ENCODE data around the gene ELN.
A peak's percentile ranks its signal among the peaks of the same experiment; 100 is the strongest.
"Not testable (repeated sequence)": the region's sequence is repeated elsewhere in the genome, so short reads cannot be mapped to it uniquely, and the experiment has no call there.

Gene ELN

DNA sequence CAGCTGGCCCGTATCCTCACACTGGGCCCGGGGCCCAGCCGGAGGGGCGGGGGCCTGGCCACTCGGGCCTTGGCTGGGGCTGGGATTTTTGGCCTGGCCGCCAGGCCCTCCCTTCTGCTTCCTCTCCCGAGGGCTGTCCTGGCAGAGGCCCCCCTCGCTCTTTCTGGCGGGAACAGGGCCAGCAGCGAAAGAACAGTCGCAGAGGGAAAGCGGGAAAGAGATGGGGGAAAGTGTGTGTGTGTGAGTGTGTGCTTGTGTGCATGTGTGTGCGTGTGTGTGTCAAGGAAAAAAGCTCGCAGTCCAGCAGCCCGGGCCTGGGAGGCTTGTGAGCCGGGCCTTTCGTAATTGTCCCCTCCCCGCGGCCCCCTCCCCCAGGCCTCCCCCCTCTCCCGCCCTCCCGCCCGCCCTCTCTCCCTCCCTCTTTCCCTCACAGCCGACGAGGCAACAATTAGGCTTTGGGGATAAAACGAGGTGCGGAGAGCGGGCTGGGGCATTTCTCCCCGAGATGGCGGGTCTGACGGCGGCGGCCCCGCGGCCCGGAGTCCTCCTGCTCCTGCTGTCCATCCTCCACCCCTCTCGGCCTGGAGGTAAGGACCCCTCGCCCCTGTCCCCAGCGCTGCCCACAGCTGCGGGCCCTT lies at the start of gene ELN:
Gene ELN (plus strand): TSS at position 491 of the 638 bp plus-strand sequence. CDS start 15 bp downstream, at position 506.
- no peak for DNase-seq (ENCODE audit: low read depth)

- no peak for DNase-seq (ENCODE audit: low read depth)
Observed at GRCh38 chr7:73978661-73979563, 49.1 kb upstream of the ELN start.

DNA sequence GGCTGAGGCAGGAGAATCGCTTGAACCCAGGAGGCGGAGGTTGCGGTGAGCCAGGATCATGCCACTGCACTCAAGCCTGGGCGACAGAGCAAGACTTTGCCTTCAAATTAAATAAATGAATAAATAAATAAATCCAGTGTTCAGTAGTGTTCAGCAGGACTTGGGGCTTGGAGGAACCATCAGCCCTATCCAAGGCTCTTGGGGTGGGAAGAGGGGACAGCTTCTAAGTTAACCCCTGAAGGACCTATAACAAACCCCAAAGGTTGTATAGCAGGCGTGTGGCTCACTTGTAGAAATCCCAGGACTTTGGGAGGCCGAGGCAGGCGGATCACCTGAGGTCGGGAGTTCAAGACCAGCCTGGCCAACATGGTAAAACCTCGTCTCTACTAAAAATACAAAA lies 48.3 kb upstream of the ELN start:
- DNase-seq (ENCODE audit: low read depth) = not testable (repeated sequence)

- no peak for DNase-seq (ENCODE audit: low read depth)
Observed at GRCh38 chr7:73980206-73980605, 47.8 kb upstream of the ELN start.

- no peak for DNase-seq (ENCODE audit: low read depth)
Observed at GRCh38 chr7:73981933-73982332, 46.0 kb upstream of the ELN start.

GRCh38 chr7:73983437-73984164 lies 44.4 kb upstream of the ELN start:
- DNase-seq (ENCODE audit: low read depth) = no peak

GRCh38 chr7:73984481-73985205 lies 43.3 kb upstream of the ELN start:
- DNase-seq (ENCODE audit: low read depth) = no peak

GRCh38 chr7:73985737-73986141 lies 42.2 kb upstream of the ELN start:
- DNase-seq (ENCODE audit: low read depth) = no peak

DNA sequence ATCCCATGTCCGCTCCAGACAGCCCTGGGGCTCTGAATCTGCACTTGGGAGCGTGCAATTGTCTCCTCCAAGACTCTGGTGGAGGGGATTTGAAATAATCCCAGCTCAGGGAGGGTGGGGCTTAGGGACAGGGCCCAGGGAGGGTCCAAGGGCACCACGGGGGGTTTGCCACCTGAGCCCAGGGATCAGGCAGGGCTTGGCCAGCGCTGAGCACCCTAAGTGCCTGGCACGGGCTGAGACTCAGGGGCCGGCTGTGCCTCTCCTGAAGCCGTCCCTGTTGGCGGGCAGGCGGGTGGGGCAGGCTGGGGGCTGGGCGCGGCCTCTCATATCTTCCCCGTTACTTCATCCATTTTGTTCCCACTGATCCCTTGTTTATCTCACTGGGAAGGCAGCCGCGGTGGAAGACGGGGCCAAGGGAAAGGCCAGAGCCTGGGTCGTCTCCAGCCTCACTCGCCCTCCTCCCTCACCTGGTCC lies 41.8 kb upstream of the ELN start:
- no peak for DNase-seq (ENCODE audit: low read depth)

GRCh38 chr7:73987298-73987697 lies 40.7 kb upstream of the ELN start:
- no peak for DNase-seq (ENCODE audit: low read depth)

GRCh38 chr7:73988197-73988596 lies 39.8 kb upstream of the ELN start:
- DNase-seq (ENCODE audit: low read depth) = no peak

DNA sequence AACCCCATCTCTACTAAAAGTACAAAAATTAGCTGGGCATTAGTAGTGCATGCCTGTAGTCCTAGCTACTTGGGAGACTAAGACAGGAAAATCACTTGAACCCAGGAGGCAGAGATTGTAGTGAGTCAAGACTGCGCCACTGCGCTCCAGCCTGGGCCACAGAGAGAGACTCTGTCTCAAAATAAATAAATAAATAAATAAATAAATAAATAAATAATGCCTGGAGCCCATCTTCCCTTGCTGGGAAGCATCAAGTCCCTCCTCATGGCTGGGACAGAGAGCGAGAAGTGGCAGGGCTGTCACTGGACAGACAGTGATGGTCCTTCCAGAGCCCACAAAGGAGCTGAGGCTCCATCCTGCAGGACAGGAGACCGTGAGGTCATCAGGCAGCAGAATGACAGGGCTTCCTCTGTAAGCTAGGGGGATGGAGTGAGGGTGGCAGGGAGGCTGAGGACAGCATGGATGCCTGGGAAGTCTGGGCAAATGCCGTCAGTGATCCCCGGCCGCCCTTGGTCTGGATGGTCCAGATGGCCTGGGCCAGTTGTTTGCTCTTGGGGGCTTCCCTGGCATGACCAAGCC lies 36.4 kb upstream of the ELN start:
- no peak for DNase-seq (ENCODE audit: low read depth)

- DNase-seq (ENCODE audit: low read depth) = peak; percentile 79
Observed at GRCh38 chr7:73992101-73992562, 35.8 kb upstream of the ELN start.

DNA sequence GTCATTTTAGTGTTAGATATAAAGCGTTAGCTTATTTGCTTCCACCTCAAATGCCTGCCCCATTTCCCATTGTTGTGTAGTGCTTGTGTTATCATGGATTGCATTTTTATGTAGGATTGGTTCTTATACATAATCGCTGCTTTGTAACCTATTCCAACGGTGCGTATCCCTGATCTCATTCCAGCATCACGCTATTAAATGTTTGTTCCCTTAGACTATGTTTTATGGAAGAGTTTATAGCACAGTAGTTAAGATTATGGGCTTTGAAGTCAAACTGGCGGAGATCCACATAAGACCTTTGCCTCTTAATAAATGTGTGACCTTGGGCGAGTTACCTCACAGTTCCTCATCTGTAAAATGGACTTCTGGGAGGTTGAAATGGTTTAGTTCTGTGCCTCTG lies 34.0 kb upstream of the ELN start:
- DNase-seq (ENCODE audit: low read depth) = no peak

- no peak for DNase-seq (ENCODE audit: low read depth)
Observed at GRCh38 chr7:73994761-73995160, 33.2 kb upstream of the ELN start.

- peak; percentile 72 for DNase-seq (ENCODE audit: low read depth)
Observed at GRCh38 chr7:73995330-73995729, 32.6 kb upstream of the ELN start.

DNA sequence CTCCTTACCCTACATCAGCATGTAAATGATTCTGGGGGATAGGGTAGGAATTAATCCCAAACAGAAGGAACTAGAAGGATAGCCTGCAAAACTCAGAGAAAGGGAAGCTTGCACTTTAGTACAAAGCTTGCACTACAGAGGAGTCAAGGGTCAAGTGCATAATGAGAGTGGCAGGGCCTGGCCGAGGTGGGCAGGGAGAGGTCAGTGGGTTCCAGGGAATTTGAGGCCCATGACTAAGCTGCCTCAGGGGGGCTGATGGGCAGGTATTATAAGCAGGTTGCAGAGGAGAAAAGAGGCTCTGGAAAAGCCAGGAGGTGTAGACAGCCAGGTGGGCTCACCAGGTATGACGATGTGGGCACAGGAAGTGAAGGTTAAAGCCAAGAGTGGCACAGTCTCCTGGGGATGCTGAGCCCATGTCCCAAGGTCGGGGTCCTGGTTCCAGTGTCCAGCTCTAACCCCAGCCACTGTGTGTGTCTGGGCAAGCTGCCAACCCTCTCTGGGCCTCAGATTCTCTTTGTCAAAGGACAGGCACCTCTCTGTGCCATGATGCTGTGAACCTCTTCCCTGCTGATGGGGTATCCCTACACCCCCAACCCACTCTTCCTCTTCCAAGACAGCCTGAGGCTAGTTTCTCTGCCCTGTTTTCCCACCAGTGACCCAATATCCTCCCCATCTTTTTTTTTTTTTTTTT lies 32.0 kb upstream of the ELN start:
- DNase-seq (ENCODE audit: low read depth) = no peak

GRCh38 chr7:73997056-73997455 lies 30.9 kb upstream of the ELN start:
- DNase-seq (ENCODE audit: low read depth) = no peak

GRCh38 chr7:73999664-74000435 lies 28.1 kb upstream of the ELN start:
- DNase-seq (ENCODE audit: low read depth) = peak; percentile 87

Data from GM04504 (cell line).